ENCODE results near the gene CEP192. TPM values are rescaled to one million over a fixed set of nuclear protein-coding genes. Genes with fewer than 3 reads are reported as not detected.

The CEP192 gene
- total RNA-seq, 3 donors from 2014 or later = 19.8 to 38.6 (median 23.9) TPM

DNA sequence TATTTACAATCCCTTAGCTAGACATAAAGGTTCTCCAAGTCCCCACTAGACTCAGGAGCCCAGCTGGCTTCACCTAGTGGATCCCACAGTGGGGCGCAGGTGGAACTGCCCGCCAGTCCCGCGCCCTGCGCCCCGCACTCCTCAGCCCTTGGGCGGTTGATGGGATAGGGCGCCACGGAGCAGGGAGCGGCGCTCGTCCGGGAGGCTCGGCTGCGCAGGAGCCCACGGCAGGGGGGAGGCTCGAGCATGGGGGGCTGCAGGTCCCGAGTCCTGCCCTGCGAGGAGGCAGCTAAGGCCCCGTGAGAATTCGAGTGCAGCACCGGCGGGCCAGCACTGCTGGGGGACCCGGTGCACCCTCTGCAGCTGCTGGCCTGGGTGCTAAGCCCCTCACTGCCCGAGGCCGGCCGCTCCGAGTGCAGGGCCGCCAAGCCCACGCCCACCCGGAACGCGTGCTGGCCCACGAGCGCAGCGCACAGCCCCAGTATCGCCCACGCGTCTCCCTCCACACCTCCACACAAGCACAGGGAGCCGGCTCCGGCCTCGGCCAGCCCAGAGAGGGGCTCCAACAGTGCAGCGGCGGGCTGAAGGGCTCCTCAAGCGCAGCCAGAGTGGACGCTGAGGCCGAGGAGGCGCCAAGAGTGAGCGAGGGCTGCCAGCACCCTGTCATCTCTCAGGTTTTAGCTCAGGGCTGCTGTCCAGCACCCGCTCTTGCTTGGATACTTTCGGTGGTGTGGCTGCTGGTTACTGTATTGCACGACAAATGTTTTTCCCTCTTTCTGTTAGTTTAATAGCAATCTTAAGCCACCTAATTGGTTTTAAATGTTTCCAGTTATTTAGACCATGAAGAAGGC lies 143.6 kb downstream of the CEP192 start:
- peaks cover 0 to 13% of the 10 kb centered on the region in 2 donors for H3K27me3 ChIP-seq
- no peaks in the 10 kb centered on the region for H3K9me3 ChIP-seq
- intact Hi-C loops (cut with DNase I; ENCODE audit: low total_unique reads) = no loop called here
- H3K4me3 ChIP-seq = no peak overlapping the region
- TF ChIP-seq POLR2A (IDR thresholded peaks at IDR 0.05) (no peak), POLR2AphosphoS5 (IDR thresholded peaks at IDR 0.05) (no peak), CTCF (IDR thresholded peaks at IDR 0.05) (no peak)
- DNase-seq (ENCODE audit: low spot score in 2 of 2) = no peak
- H3K36me3 ChIP-seq = no peaks in the 10 kb centered on the region
- no peaks in the 10 kb centered on the region for H3K4me1 ChIP-seq
- no peak overlapping the region for H3K27ac ChIP-seq

GRCh38 chr18:13136056-13136903 lies 145.1 kb downstream of the CEP192 start:
- Histone ChIP-seq H3K9me3 (no peaks in the 10 kb centered on the region), H3K27me3 (peaks cover 0 to 13% of the 10 kb centered on the region in 2 donors), H3K4me1 (no peaks in the 10 kb centered on the region), H3K27ac (peak overlapping the region; percentile 5 to 86), H3K36me3 (no peaks in the 10 kb centered on the region), H3K4me3 (peak overlapping the region; percentile 66 to 74 (median 68))
- no peak for DNase-seq (ENCODE audit: low spot score in 2 of 2)
- TF ChIP-seq POLR2A (IDR thresholded peaks at IDR 0.05) = no peak
- TF ChIP-seq POLR2AphosphoS5 (IDR thresholded peaks at IDR 0.05) = no peak
- no peak for TF ChIP-seq CTCF (IDR thresholded peaks at IDR 0.05)
- intact Hi-C loops (cut with DNase I; ENCODE audit: low total_unique reads) = no loop called here

- intact Hi-C loops (cut with DNase I; ENCODE audit: low total_unique reads) = no loop called here
These were observed 145.9 kb downstream of the CEP192 start for GRCh38 chr18:13136904-13137669.

More at GRCh38 chr18:13136904-13137669, 145.9 kb downstream of the CEP192 start:
- no peaks in the 10 kb centered on the region for H3K4me1 ChIP-seq
- TF ChIP-seq POLR2A (IDR thresholded peaks at IDR 0.05) (no peak), POLR2AphosphoS5 (IDR thresholded peaks at IDR 0.05) (no peak), CTCF (IDR thresholded peaks at IDR 0.05) (no peak)
- peaks cover 0 to 13% of the 10 kb centered on the region in 2 donors for H3K27me3 ChIP-seq
- DNase-seq (ENCODE audit: low spot score in 2 of 2) = no peak
- no peaks in the 10 kb centered on the region for H3K9me3 ChIP-seq
- peak overlapping the region; percentile 66 to 74 (median 68) for H3K4me3 ChIP-seq
- H3K36me3 ChIP-seq = no peaks in the 10 kb centered on the region
- peak overlapping the region; percentile 5 to 86 for H3K27ac ChIP-seq

All from breast epithelium (tissue), 4 donors.